ENCODE measurements around the gene CENPI.
"Not testable (repeated sequence)": the region's sequence is repeated elsewhere in the genome, so short reads cannot be mapped to it uniquely, and the experiment has no call there.

CENPI gene, protein sequence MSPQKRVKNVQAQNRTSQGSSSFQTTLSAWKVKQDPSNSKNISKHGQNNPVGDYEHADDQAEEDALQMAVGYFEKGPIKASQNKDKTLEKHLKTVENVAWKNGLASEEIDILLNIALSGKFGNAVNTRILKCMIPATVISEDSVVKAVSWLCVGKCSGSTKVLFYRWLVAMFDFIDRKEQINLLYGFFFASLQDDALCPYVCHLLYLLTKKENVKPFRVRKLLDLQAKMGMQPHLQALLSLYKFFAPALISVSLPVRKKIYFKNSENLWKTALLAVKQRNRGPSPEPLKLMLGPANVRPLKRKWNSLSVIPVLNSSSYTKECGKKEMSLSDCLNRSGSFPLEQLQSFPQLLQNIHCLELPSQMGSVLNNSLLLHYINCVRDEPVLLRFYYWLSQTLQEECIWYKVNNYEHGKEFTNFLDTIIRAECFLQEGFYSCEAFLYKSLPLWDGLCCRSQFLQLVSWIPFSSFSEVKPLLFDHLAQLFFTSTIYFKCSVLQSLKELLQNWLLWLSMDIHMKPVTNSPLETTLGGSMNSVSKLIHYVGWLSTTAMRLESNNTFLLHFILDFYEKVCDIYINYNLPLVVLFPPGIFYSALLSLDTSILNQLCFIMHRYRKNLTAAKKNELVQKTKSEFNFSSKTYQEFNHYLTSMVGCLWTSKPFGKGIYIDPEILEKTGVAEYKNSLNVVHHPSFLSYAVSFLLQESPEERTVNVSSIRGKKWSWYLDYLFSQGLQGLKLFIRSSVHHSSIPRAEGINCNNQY

DNA sequence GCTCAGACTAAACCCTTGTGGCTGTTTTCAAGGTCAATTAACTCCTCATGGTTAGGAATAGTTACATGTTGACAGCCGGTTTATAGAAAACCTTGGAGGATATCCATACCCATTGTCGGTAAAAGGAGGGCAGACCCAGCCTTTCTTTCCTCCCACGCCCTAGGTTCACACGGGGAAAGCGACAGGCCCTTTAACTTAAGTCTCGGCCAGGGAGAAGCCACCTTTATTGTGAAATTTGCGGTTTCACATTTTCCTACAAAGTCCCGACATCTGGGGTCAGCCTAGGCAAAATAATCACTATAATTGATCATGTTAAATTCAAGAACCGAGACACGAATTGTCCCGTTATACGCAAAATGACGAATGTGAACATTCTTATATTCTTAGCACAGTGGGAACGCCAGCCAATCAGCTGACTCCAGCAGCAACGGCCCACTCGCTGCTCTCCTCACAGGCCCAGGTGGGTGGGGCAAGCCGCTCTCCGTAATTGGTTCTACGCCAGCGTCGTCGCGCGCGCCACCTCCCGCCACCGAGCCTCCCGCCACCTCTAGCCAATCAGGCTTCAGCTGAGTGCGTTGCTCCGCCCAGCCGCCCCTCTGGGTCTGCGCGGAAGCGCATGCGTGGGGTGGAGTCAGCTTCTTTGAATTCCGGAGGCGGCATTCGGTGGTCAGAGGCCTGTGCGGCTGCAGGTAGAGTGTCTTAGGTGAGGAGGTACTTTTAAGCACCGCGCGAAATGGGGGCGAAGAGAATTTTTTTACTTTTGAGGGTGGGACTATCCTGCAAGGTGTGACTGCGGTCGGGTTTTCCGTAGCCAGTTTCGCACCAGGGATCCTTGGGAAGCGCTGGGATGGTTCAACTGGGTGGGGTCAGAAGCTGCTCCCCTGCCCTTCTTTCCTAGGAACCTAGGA, at the start of gene CENPI:
Gene CENPI, plus strand, starts transcription at position 659 of the 908 bp plus-strand sequence. CDS start 2,867 bp downstream, outside the sequence.
- H3K9me3 ChIP-seq (replicated peaks; ENCODE audit: insufficient read depth, low read length) = no peaks in the 10 kb centered on the region
- H3K9ac ChIP-seq (ENCODE audit: low read length) = peak within 1 kb of the TSS; percentile 59
- peaks cover 23% of the 10 kb centered on the region for H3K79me2 ChIP-seq (ENCODE audit: low read length)
- no peaks in the 10 kb centered on the region for H3K9me2 ChIP-seq (replicated peaks; ENCODE audit: insufficient read depth, low read length)
- H3F3A ChIP-seq (ENCODE audit: insufficient read depth, low read length) = no peaks in the 10 kb centered on the region
- no peaks in the 10 kb centered on the region for H3K36me3 ChIP-seq (replicated peaks; ENCODE audit: insufficient read depth, low read length)
- 0 out of 2 replicates have a peak, but pooled peaks cover 3% of the 10 kb centered on the region for H3K4me1 ChIP-seq (ENCODE audit: low read length)
- peak; percentile 94 for DNase-seq
- H2AFZ ChIP-seq (ENCODE audit: low read length) = peak within 1 kb of the TSS; percentile 65
- H4K20me1 ChIP-seq (ENCODE audit: insufficient read depth, low read length) = no peaks in the 10 kb centered on the region
- TF ChIP-seq EZH2phosphoT487 (IDR thresholded peaks at IDR 0.05; ENCODE audit: low read length) (no peak), EZH2 (optimal IDR thresholded peaks at IDR 0.05; ENCODE audit: low read depth, low read length) (no peak)
- TF ChIP-seq, protein P1, sequence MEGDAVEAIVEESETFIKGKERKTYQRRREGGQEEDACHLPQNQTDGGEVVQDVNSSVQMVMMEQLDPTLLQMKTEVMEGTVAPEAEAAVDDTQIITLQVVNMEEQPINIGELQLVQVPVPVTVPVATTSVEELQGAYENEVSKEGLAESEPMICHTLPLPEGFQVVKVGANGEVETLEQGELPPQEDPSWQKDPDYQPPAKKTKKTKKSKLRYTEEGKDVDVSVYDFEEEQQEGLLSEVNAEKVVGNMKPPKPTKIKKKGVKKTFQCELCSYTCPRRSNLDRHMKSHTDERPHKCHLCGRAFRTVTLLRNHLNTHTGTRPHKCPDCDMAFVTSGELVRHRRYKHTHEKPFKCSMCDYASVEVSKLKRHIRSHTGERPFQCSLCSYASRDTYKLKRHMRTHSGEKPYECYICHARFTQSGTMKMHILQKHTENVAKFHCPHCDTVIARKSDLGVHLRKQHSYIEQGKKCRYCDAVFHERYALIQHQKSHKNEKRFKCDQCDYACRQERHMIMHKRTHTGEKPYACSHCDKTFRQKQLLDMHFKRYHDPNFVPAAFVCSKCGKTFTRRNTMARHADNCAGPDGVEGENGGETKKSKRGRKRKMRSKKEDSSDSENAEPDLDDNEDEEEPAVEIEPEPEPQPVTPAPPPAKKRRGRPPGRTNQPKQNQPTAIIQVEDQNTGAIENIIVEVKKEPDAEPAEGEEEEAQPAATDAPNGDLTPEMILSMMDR (IDR thresholded peaks at IDR 0.05; ENCODE audit: low read length) = no peak
- H3K27me3 ChIP-seq (replicated peaks; ENCODE audit: insufficient read depth, low read length) = no peaks in the 10 kb centered on the region
- peak within 1 kb of the TSS; percentile 71 for H3K4me3 ChIP-seq (ENCODE audit: low read length)
- peak within 1 kb of the TSS; percentile 59 for H3K4me2 ChIP-seq (ENCODE audit: low read depth, low read length)
- H3K27ac ChIP-seq (ENCODE audit: low read length) = peak within 1 kb of the TSS; percentile 17; the same call in 1 of the 2 replicates

DNA sequence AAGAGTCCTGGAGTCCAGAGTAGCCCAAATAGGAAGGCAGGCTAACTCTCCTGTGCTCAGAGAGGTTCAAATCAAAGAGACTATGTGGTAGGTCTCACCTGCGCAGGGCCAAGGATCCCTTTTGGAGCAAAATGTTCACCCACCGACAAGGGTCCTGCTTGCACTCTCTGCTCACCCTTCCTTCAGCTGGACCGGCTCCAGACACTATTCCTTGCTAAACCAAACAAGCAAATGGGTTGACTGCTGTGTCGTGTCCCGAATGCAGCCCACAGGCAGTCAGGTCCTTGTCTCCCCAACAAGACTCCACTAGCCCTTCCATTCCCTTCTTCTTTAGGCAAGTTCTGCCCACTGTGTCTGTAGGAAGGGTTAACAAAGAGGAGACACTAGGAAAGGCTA, 46.9 kb upstream of the CENPI start:
- no peaks in the 10 kb centered on the region for H3K4me1 ChIP-seq (ENCODE audit: low read length)
- peaks cover 13% of the 10 kb centered on the region for H3K79me2 ChIP-seq (ENCODE audit: low read length)
- H3K27me3 ChIP-seq (replicated peaks; ENCODE audit: insufficient read depth, low read length) = no peaks in the 10 kb centered on the region
- H3K9ac ChIP-seq (ENCODE audit: low read length) = peak overlapping the region; percentile 80
- peak overlapping the region; percentile 83 for H3K4me2 ChIP-seq (ENCODE audit: low read depth, low read length)
- H3K4me3 ChIP-seq (ENCODE audit: low read length) = peak overlapping the region; percentile 83
- no peaks in the 10 kb centered on the region for H3K9me2 ChIP-seq (replicated peaks; ENCODE audit: insufficient read depth, low read length)
- DNase-seq = no peak
- peak overlapping the region; percentile 91 for H2AFZ ChIP-seq (ENCODE audit: low read length)
- H3F3A ChIP-seq (ENCODE audit: insufficient read depth, low read length) = no peaks in the 10 kb centered on the region; the same call in 1 of the 2 replicates
- no peak for TF ChIP-seq EZH2 (optimal IDR thresholded peaks at IDR 0.05; ENCODE audit: low read depth, low read length)
- no peak for TF ChIP-seq EZH2phosphoT487 (IDR thresholded peaks at IDR 0.05; ENCODE audit: low read length)
- TF ChIP-seq, protein P1 (IDR thresholded peaks at IDR 0.05; ENCODE audit: low read length) = no peak
- H3K36me3 ChIP-seq (replicated peaks; ENCODE audit: insufficient read depth, low read length) = no peaks in the 10 kb centered on the region
- no peaks in the 10 kb centered on the region for H3K9me3 ChIP-seq (replicated peaks; ENCODE audit: insufficient read depth, low read length)
- H4K20me1 ChIP-seq (ENCODE audit: insufficient read depth, low read length) = no peaks in the 10 kb centered on the region
- peak overlapping the region; percentile 78; the same call in 1 of the 2 replicates for H3K27ac ChIP-seq (ENCODE audit: low read length)

DNA sequence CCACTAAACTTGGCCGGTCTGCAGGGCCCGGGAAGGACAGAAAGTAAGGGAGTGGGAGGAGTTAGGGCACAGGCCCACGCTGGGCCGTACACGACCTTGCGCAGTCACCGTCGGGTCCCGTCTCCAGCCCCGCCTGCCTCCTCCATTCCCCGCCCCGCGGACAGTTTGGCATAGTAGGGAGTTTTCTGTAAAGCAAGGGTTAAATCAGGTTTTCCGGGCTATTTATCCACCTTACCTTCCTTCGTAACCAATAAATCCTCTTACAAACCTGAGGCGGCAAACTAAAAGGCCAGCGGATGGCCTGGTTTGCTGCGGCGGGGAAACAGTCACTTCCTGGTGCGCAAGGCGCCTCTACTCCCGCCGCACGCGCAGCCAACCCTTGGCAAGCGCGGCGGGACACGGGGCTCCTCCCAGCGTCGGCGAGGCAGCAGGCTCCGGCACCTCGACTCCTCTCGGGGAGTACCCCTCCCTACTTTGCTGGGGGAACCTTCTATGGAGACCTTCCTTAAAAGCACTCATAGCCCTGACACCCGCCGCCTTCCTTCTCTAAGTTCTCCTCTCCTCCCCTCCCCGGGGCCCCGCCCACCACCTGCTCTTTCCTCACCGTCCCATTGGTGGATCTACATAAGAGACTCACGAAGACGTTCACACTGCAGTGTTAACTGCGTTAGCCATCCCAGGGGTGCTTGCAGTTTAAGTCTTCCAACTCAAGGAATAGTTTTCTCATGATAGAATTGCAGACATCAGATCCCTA, 46.3 kb upstream of the CENPI start, which contains the start of gene TRMT2B:
Gene TRMT2B, minus strand, starts transcription at position 563 of the 754 bp plus-strand sequence. CDS start 9,822 bp downstream, outside the sequence.
- Histone ChIP-seq H2AFZ (ENCODE audit: low read length) (peak within 1 kb of the TSS; percentile 91), H3K36me3 (replicated peaks; ENCODE audit: insufficient read depth, low read length) (no peaks in the 10 kb centered on the region), H3K4me3 (ENCODE audit: low read length) (peak within 1 kb of the TSS; percentile 83), H3K27ac (ENCODE audit: low read length) (peak within 1 kb of the TSS; percentile 78; the same call in 1 of the 2 replicates), H4K20me1 (ENCODE audit: insufficient read depth, low read length) (no peaks in the 10 kb centered on the region), H3K4me2 (ENCODE audit: low read depth, low read length) (peak within 1 kb of the TSS; percentile 83), H3F3A (ENCODE audit: insufficient read depth, low read length) (no peaks in the 10 kb centered on the region; the same call in 1 of the 2 replicates), H3K9me3 (replicated peaks; ENCODE audit: insufficient read depth, low read length) (no peaks in the 10 kb centered on the region), H3K79me2 (ENCODE audit: low read length) (peaks cover 13% of the 10 kb centered on the region), H3K9me2 (replicated peaks; ENCODE audit: insufficient read depth, low read length) (no peaks in the 10 kb centered on the region), H3K27me3 (replicated peaks; ENCODE audit: insufficient read depth, low read length) (no peaks in the 10 kb centered on the region), H3K9ac (ENCODE audit: low read length) (peak within 1 kb of the TSS; percentile 80), H3K4me1 (ENCODE audit: low read length) (no peaks in the 10 kb centered on the region)
- peak; percentile 77 for DNase-seq
- no peak for TF ChIP-seq EZH2 (optimal IDR thresholded peaks at IDR 0.05; ENCODE audit: low read depth, low read length)
- TF ChIP-seq EZH2phosphoT487 (IDR thresholded peaks at IDR 0.05; ENCODE audit: low read length) = no peak
- TF ChIP-seq, protein P1 (IDR thresholded peaks at IDR 0.05; ENCODE audit: low read length) = no peak

DNA sequence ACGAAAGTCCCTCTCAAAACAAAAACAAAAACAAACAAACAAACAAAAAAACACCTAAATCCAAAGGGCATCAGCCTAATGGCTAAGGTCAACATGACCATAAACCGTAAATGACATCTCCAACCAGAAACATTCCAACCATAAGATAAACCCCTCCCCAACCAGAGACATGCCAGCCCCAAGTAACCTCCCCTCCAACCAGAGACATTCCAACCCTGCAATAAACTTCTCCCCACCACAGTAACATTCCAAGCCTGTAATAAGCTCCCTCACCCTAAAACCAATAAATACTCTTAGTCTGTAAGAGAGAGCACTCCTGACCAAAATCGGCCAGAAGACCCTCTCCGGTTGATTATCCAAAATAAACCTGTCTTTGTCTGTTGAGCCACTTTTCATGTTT, 41.5 kb upstream of the CENPI start:
- not testable (repeated sequence) for H2AFZ ChIP-seq (ENCODE audit: low read length); H3K9me2 ChIP-seq (replicated peaks; ENCODE audit: insufficient read depth, low read length); H3K36me3 ChIP-seq (replicated peaks; ENCODE audit: insufficient read depth, low read length); H3K9me3 ChIP-seq (replicated peaks; ENCODE audit: insufficient read depth, low read length); H3K4me1 ChIP-seq (ENCODE audit: low read length); H3K27me3 ChIP-seq (replicated peaks; ENCODE audit: insufficient read depth, low read length); H4K20me1 ChIP-seq (ENCODE audit: insufficient read depth, low read length); DNase-seq; H3F3A ChIP-seq (ENCODE audit: insufficient read depth, low read length); H3K9ac ChIP-seq (ENCODE audit: low read length); H3K4me3 ChIP-seq (ENCODE audit: low read length); H3K79me2 ChIP-seq (ENCODE audit: low read length); H3K27ac ChIP-seq (ENCODE audit: low read length); H3K4me2 ChIP-seq (ENCODE audit: low read depth, low read length)
